ENCODE measurements around the gene BTC. TPM values are rescaled to one million over a fixed set of nuclear protein-coding genes. Genes with fewer than 3 reads are reported as not detected.

BTC gene
- total and polyA plus RNA-seq, 4 donors: 0.09 to 0.84 (median 0.36) TPM

GRCh38 chr4:74757136-74757535, 37.2 kb downstream of the BTC start:
- H3K9ac ChIP-seq (ENCODE audit: low read depth in 1 of 2, low read length in 2 of 2): no peak overlapping the region
- no peak overlapping the region for H3K27ac ChIP-seq (ENCODE audit: low read depth in 1 of 2, low read length in 2 of 2)
- no peak for DNase-seq (ENCODE audit: low spot score)
- no peaks in the 10 kb centered on the region for H3K36me3 ChIP-seq (ENCODE audit: control insufficient read depth in 4 of 4, insufficient read depth in 3 of 4, low read depth in 1 of 4, low read length in 3 of 4)
- no peaks in the 10 kb centered on the region for H3K9me3 ChIP-seq (ENCODE audit: control insufficient read depth in 4 of 4, low read length in 3 of 4)
- no peak for TF ChIP-seq HNF4A (conservative IDR thresholded peaks at IDR 0.05)
- no peak for TF ChIP-seq EGR1 (IDR thresholded peaks at IDR 0.05; ENCODE audit: low read depth in 2 of 2)
- no peak for TF ChIP-seq RXRA (IDR thresholded peaks at IDR 0.05)
- TF ChIP-seq YY1 (IDR thresholded peaks at IDR 0.05): no peak
- TF ChIP-seq NR2F2 (IDR thresholded peaks at IDR 0.05): no peak
- TF ChIP-seq MAX (IDR thresholded peaks at IDR 0.05): no peak
- TF ChIP-seq ZBTB33 (IDR thresholded peaks at IDR 0.05): no peak
- TF ChIP-seq TAF1 (conservative IDR thresholded peaks at IDR 0.05): no peak
- no peak for TF ChIP-seq RAD21 (IDR thresholded peaks at IDR 0.05)
- TF ChIP-seq ATF3 (IDR thresholded peaks at IDR 0.05): no peak
- TF ChIP-seq FOXA1 (IDR thresholded peaks at IDR 0.05): no peak
- H3K4me1 ChIP-seq (ENCODE audit: control insufficient read depth in 4 of 4, insufficient read depth in 4 of 4, low read length in 3 of 4): no peaks in the 10 kb centered on the region
- H3K4me3 ChIP-seq (ENCODE audit: low read depth in 1 of 3, low read length in 3 of 3): no peak overlapping the region
- H3K27me3 ChIP-seq (ENCODE audit: control insufficient read depth in 4 of 4, insufficient read depth in 4 of 4, low read length in 3 of 4): no peaks in the 10 kb centered on the region

GRCh38 chr4:74755486-74755885, 38.8 kb downstream of the BTC start:
- H3K27me3 ChIP-seq (ENCODE audit: control insufficient read depth in 4 of 4, insufficient read depth in 4 of 4, low read length in 3 of 4): no peaks in the 10 kb centered on the region
- TF ChIP-seq NR2F2 (IDR thresholded peaks at IDR 0.05): no peak
- no peak for TF ChIP-seq ZBTB33 (IDR thresholded peaks at IDR 0.05)
- no peak for TF ChIP-seq JUND (IDR thresholded peaks at IDR 0.05)
- no peak for TF ChIP-seq YY1 (IDR thresholded peaks at IDR 0.05)
- TF ChIP-seq FOXA1 (IDR thresholded peaks at IDR 0.05): no peak
- TF ChIP-seq REST (IDR thresholded peaks at IDR 0.05): no peak
- TF ChIP-seq HNF4G (IDR thresholded peaks at IDR 0.05): no peak
- TF ChIP-seq EGR1 (IDR thresholded peaks at IDR 0.05; ENCODE audit: low read depth in 2 of 2): no peak
- no peak for TF ChIP-seq FOXA2 (IDR thresholded peaks at IDR 0.05)
- TF ChIP-seq CTCF (IDR thresholded peaks at IDR 0.05; ENCODE audit: low read depth, low read length, missing input control): no peak
- TF ChIP-seq SP1 (IDR thresholded peaks at IDR 0.05): no peak
- no peak for TF ChIP-seq RXRA (IDR thresholded peaks at IDR 0.05)
- no peak for TF ChIP-seq RAD21 (IDR thresholded peaks at IDR 0.05)
- no peak for TF ChIP-seq TAF1 (conservative IDR thresholded peaks at IDR 0.05)
- TF ChIP-seq ATF3 (IDR thresholded peaks at IDR 0.05): no peak
- no peak for TF ChIP-seq MAX (IDR thresholded peaks at IDR 0.05)
- TF ChIP-seq HNF4A (conservative IDR thresholded peaks at IDR 0.05): no peak
- TF ChIP-seq GABPA (IDR thresholded peaks at IDR 0.05 in 1 of 2, conservative IDR thresholded peaks at IDR 0.05 in 1 of 2): no peak
- H3K9ac ChIP-seq (ENCODE audit: low read depth in 1 of 2, low read length in 2 of 2): no peak overlapping the region
- H3K9me3 ChIP-seq (ENCODE audit: control insufficient read depth in 4 of 4, low read length in 3 of 4): no peaks in the 10 kb centered on the region
- no peak for DNase-seq (ENCODE audit: low spot score)
- H3K36me3 ChIP-seq (ENCODE audit: control insufficient read depth in 4 of 4, insufficient read depth in 3 of 4, low read depth in 1 of 4, low read length in 3 of 4): no peaks in the 10 kb centered on the region
- WGBS: 80% methylated on average over 7 of the region's 7 CpGs
- no peaks in the 10 kb centered on the region for H3K4me1 ChIP-seq (ENCODE audit: control insufficient read depth in 4 of 4, insufficient read depth in 4 of 4, low read length in 3 of 4)
- no peak overlapping the region for H3K4me3 ChIP-seq (ENCODE audit: low read depth in 1 of 3, low read length in 3 of 3)
- no peak overlapping the region for H3K27ac ChIP-seq (ENCODE audit: low read depth in 1 of 2, low read length in 2 of 2)
